Caco-2 (cell line): ENCODE measurements around the gene USP34. TPM values are rescaled to one million over a fixed set of nuclear protein-coding genes. Genes with fewer than 3 reads are reported as not detected.

ENCODE experiments used
- BruUV-seq: library from RNA; stranded (reverse); fragments of 400-500 nt; replicated peaks from 2 replicates; lab custom pipeline; 2021; lab: Mats Ljungman, UMichigan
- CTCF ChIA-PET: fragments of 300-600 bp; sonication (Branson Sonifier 250); formaldehyde crosslinking; loops from one replicate; lab custom pipeline; 2022; ENCODE audit warnings: antibody characterized with exemption; lab: Charles Lee
- POLR2A ChIA-PET: fragments of 300-600 bp; sonication (Branson Sonifier 250); formaldehyde crosslinking; loops from one replicate; lab custom pipeline; 2022; ENCODE audit warnings: antibody characterized with exemption; lab: Charles Lee
- DNase-seq, 2 experiments: peaks; one replicate each; pipeline versions ENCODE4 v3.0.0 to v3.0.0-alpha.2; 2020 to 2022
- H3K27me3 ChIP-seq: replicated peaks from 2 replicates; pipeline ENCODE4 v1.6.0; 2011; ENCODE audit warnings: low read length; ENCODE audit not compliant: control insufficient read depth, insufficient read depth
- H3K36me3 ChIP-seq: 2 replicates; pipeline ENCODE4 v1.5.1; 2011; ENCODE audit warnings: low read length; ENCODE audit not compliant: control insufficient read depth, insufficient read depth
- H3K4me1 ChIP-seq: fragments of 250-450 bp; sonication (Bioruptor Pico); 2 replicates; pipeline ENCODE4 v1.5.1; 2020; ENCODE audit warnings: mild to moderate bottlenecking
- H3K4me3 ChIP-seq: 2 replicates; pipeline ENCODE4 v1.5.1; 2011; ENCODE audit warnings: low read depth, mild to moderate bottlenecking, control low read depth, low read length
- H3K9me3 ChIP-seq: fragments of 250-450 bp; sonication (Bioruptor Pico); 2 replicates; pipeline ENCODE4 v1.5.1; 2020; ENCODE audit warnings: mild to moderate bottlenecking, moderate library complexity
- H3K27ac Mint-ChIP-seq: one replicate; pipeline ENCODE4 v1.8.0; 2022; ENCODE audit warnings: mixed read lengths; ENCODE audit not compliant: unreplicated experiment
- H3K27me3 Mint-ChIP-seq: one replicate; pipeline ENCODE4 v1.8.0; 2022; ENCODE audit warnings: mixed read lengths; ENCODE audit not compliant: insufficient read depth, unreplicated experiment
- H3K36me3 Mint-ChIP-seq: one replicate; pipeline ENCODE4 v1.8.0; 2022; ENCODE audit warnings: mild to moderate bottlenecking, mixed read lengths; ENCODE audit not compliant: insufficient read depth, unreplicated experiment
- H3K4me1 Mint-ChIP-seq: one replicate; pipeline ENCODE4 v1.8.0; 2022; ENCODE audit warnings: low read depth, mixed read lengths; ENCODE audit not compliant: unreplicated experiment
- H3K4me3 Mint-ChIP-seq: one replicate; pipeline ENCODE4 v1.8.0; 2022; ENCODE audit warnings: mild to moderate bottlenecking, moderate library complexity, mixed read lengths; ENCODE audit not compliant: unreplicated experiment
- H3K9me3 Mint-ChIP-seq: one replicate; pipeline ENCODE4 v1.8.0; 2022; ENCODE audit warnings: mixed read lengths; ENCODE audit not compliant: unreplicated experiment
- intact Hi-C: fragments of 100-400 bp; cut with micrococcal nuclease; formaldehyde crosslinking; loops from one replicate; pipeline ENCODE4 v1.10.0; 2022; ENCODE audit not compliant: unreplicated experiment
- total RNA-seq: library from RNA; stranded (reverse); gene quantifications from 2 replicates; pipeline ENCODE4 v1.2.3, GENCODE V29; 2022
- TF ChIP-seq, protein P1 (sequence below), 2 experiments: fragments of 200-600 bp in 1 of 2; IDR thresholded peaks; 1 replicate in 1 of 2; 2 replicates in 1 of 2; pipeline versions ENCODE4 v1.5.1 to v1.8.0; 2011 to 2022; ENCODE audit warnings: antibody characterized with exemption in 1 of 2, control low read depth in 1 of 2, inconsistent platforms in 1 of 2, low read depth in 1 of 2, low read length in 1 of 2, mild to moderate bottlenecking in 1 of 2, moderate library complexity in 1 of 2; ENCODE audit not compliant: insufficient read depth in 1 of 2, severe bottlenecking in 1 of 2, unreplicated experiment in 1 of 2

The USP34 gene
- total RNA-seq, 1 experiment from 2014 or later: 100 TPM

DNA sequence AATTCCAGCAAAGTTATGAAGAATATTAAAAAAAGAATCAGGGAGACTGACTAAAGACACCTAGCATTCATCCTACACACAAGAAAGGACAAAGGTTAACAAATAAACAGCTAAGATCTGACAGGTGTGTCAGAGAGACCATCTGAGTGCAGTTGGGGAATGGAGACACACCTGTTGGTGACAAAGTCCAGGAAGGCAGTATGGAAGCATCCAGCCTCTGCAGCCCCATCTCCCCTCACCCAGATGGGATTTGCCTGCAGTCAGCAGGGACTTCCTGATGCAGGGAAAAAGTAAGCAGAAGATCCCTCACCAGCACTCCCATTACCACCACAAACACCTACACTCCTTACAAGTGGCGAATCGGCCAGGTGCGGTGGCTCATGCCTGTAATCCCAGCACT is 37.9 kb downstream of the USP34 start:
- peaks cover 7% of the 10 kb centered on the region for H3K36me3 Mint-ChIP-seq
- H3K4me3 Mint-ChIP-seq: no peak overlapping the region
- Histone ChIP-seq H3K4me3 (no peak overlapping the region), H3K27me3 (no peaks in the 10 kb centered on the region; the same call in 1 of the 2 replicates), H3K9me3 (no peaks in the 10 kb centered on the region), H3K36me3 (no peaks in the 10 kb centered on the region; the same call in 1 of the 2 replicates), H3K4me1 (peaks cover 31% of the 10 kb centered on the region)
- TF ChIP-seq, protein P1, sequence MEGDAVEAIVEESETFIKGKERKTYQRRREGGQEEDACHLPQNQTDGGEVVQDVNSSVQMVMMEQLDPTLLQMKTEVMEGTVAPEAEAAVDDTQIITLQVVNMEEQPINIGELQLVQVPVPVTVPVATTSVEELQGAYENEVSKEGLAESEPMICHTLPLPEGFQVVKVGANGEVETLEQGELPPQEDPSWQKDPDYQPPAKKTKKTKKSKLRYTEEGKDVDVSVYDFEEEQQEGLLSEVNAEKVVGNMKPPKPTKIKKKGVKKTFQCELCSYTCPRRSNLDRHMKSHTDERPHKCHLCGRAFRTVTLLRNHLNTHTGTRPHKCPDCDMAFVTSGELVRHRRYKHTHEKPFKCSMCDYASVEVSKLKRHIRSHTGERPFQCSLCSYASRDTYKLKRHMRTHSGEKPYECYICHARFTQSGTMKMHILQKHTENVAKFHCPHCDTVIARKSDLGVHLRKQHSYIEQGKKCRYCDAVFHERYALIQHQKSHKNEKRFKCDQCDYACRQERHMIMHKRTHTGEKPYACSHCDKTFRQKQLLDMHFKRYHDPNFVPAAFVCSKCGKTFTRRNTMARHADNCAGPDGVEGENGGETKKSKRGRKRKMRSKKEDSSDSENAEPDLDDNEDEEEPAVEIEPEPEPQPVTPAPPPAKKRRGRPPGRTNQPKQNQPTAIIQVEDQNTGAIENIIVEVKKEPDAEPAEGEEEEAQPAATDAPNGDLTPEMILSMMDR (IDR thresholded peaks at IDR 0.05; ENCODE audit: insufficient read depth in 1 of 2, low read depth in 1 of 2, low read length in 1 of 2, severe bottlenecking in 1 of 2, unreplicated experiment in 1 of 2): no peak
- peak; percentile 52 to 66 for DNase-seq
- CTCF ChIA-PET: interaction anchor here (0.6 kb wide), 1 partner anchor 23 kb away, joined by 3 read pairs; no protein-coding TSS in a partner anchor
- intact Hi-C loops: no loop called here
- POLR2A ChIA-PET: no interaction called here
- H3K27ac Mint-ChIP-seq: peak overlapping the region; percentile 78
- no peaks in the 10 kb centered on the region for H3K9me3 Mint-ChIP-seq
- H3K27me3 Mint-ChIP-seq: no peaks in the 10 kb centered on the region
- peaks cover 53% of the 10 kb centered on the region for H3K4me1 Mint-ChIP-seq
- BruUV-seq: no TSS peak

DNA sequence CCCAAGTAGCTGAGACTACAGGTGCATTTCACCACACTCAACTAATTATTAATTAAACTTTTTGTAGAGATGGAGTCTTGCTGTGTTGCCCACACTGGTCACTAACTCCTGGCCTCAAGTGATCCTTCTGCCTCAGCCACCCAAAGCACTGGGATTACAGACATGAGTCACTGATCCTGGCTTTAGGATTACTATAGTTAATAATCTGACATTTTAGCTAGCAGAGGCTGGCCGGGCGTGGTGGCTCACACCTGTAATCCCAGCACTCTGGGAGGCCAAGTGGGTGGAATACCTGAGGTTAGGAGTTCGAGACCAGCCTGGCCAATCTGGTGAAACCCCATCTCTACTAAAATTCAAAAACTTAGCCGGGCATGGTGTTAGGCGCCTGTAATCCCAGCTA is 39.5 kb downstream of the USP34 start:
- no peaks in the 10 kb centered on the region for H3K27me3 ChIP-seq
- intact Hi-C loops: no loop called here
- H3K9me3 ChIP-seq: no peaks in the 10 kb centered on the region
- peaks cover 42% of the 10 kb centered on the region for H3K4me1 Mint-ChIP-seq
- no TSS peak for BruUV-seq
- H3K27ac Mint-ChIP-seq: no peak overlapping the region
- H3K4me3 ChIP-seq: no peak overlapping the region
- no peak for DNase-seq
- POLR2A ChIA-PET: no interaction called here
- H3K4me1 ChIP-seq: peaks cover 32% of the 10 kb centered on the region
- H3K9me3 Mint-ChIP-seq: no peaks in the 10 kb centered on the region
- no peak overlapping the region for H3K4me3 Mint-ChIP-seq
- CTCF ChIA-PET: interaction anchor here (0.6 kb wide), 1 partner anchor 105 kb away, joined by 7 read pairs; no protein-coding TSS in a partner anchor
- TF ChIP-seq, protein P1 (IDR thresholded peaks at IDR 0.05; ENCODE audit: insufficient read depth in 1 of 2, low read depth in 1 of 2, low read length in 1 of 2, severe bottlenecking in 1 of 2, unreplicated experiment in 1 of 2): no peak
- H3K36me3 ChIP-seq: no peaks in the 10 kb centered on the region; the same call in 1 of the 2 replicates
- no peaks in the 10 kb centered on the region for H3K27me3 Mint-ChIP-seq
- H3K36me3 Mint-ChIP-seq: peaks cover 13% of the 10 kb centered on the region

DNA sequence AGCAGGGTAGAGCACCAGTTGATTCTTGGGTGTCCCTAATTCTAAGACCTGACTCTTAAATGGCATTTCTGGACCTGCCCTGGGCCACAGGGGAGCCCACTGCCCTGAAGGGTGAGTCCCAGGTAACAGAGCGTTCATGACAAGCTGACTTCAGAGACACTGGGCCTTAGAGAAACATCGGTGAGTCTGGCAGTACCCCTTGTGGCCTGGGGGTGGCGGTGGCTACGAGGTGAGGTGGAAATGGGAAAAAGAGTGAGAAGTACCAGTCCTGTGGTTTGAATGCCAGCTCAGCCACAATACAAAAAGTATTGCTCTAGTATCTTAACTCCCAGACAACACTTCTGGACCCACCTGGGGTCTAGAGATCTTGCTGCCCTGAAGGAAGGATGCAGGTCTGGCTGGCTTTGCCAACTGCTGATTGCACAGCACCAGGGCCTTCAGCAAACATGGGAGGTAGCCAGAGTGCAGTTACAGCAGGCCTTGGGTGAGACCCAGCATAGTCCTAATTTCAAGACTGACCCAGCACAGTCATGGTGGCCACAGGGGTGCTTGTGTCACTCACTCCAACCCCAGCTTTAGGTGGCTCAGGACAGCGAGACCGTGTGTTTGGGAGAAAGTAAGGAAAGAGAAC is 44.5 kb downstream of the USP34 start:
- no peak overlapping the region for H3K27ac Mint-ChIP-seq
- TF ChIP-seq, protein P1 (IDR thresholded peaks at IDR 0.05; ENCODE audit: insufficient read depth in 1 of 2, low read depth in 1 of 2, low read length in 1 of 2, severe bottlenecking in 1 of 2, unreplicated experiment in 1 of 2): peak; percentile 71 to 76
- H3K9me3 ChIP-seq: no peaks in the 10 kb centered on the region
- no peak overlapping the region for H3K4me3 Mint-ChIP-seq
- no peaks in the 10 kb centered on the region for H3K27me3 Mint-ChIP-seq
- no peaks in the 10 kb centered on the region for H3K9me3 Mint-ChIP-seq
- ChIA-PET POLR2A (interaction anchor here (0.6 kb wide), 1 partner anchor 15 kb away, joined by 7 read pairs; no protein-coding TSS in a partner anchor), CTCF (interaction anchor here (0.5 to 0.6 kb wide), 2 partner anchors 21 to 110 kb away, joined by 3 to 9 read pairs; no protein-coding TSS in a partner anchor)
- no TSS peak for BruUV-seq
- DNase-seq: peak; percentile 58 to 59
- H3K4me1 Mint-ChIP-seq: peaks cover 27% of the 10 kb centered on the region
- peaks cover 6% of the 10 kb centered on the region for H3K36me3 Mint-ChIP-seq
- no peaks in the 10 kb centered on the region for H3K27me3 ChIP-seq
- H3K36me3 ChIP-seq: no peaks in the 10 kb centered on the region
- intact Hi-C loops: loop anchor here (2.0 kb wide), 1 partner anchor 44 kb away; the partner anchor contains the start of gene USP34
- no peak overlapping the region for H3K4me3 ChIP-seq
- H3K4me1 ChIP-seq: peaks cover 8% of the 10 kb centered on the region
